Fibroblast of villous mesenchyme (primary cell): ENCODE results near the gene KCNMA1. TPM values are rescaled to one million over a fixed set of nuclear protein-coding genes. Genes with fewer than 3 reads are reported as not detected.

ENCODE experiments used
- DNase-seq: peaks from one replicate; pipeline ENCODE4 v3.0.0-alpha.2; 2010; ENCODE audit warnings: low read depth
- H3K4me3 ChIP-seq: 2 replicates; pipeline ENCODE4 v1.5.1; 2011; ENCODE audit warnings: low read depth, mild to moderate bottlenecking, low read length
- total RNA-seq: library from RNA; depleted of rRNA; stranded (reverse); fragments of >200 nt; gene quantifications from 2 replicates; pipeline ENCODE4 v1.2.3, GENCODE V29; 2012
- TF ChIP-seq, protein P1 (sequence below): IDR thresholded peaks from 2 replicates; pipeline ENCODE4 v1.5.1; 2012; ENCODE audit warnings: low read depth, mild to moderate bottlenecking, low read length; ENCODE audit not compliant: insufficient read depth

Gene KCNMA1
- total RNA-seq, 1 donor = 36.7 TPM

DNA sequence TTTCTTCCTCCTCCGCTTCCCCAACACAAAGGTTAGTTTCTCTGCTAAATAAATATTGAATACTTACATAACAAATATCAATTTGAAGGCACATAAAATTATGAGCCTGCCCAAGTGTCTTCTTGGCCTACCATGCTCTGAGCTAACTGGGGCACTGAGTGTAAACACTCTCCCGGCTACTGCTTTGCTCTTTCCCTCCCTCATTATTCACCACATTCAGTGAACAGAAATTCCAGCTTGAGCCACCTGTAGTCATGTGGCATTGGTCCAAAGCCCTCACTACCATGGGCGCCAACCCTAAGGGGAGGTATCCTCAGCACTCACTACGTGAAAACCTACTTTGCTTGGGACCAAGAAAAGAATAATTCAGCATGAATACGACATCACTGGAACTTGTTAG, 409.0 kb downstream of the KCNMA1 start:
- no peak for DNase-seq
- no peak overlapping the region for H3K4me3 ChIP-seq
- TF ChIP-seq, protein P1, sequence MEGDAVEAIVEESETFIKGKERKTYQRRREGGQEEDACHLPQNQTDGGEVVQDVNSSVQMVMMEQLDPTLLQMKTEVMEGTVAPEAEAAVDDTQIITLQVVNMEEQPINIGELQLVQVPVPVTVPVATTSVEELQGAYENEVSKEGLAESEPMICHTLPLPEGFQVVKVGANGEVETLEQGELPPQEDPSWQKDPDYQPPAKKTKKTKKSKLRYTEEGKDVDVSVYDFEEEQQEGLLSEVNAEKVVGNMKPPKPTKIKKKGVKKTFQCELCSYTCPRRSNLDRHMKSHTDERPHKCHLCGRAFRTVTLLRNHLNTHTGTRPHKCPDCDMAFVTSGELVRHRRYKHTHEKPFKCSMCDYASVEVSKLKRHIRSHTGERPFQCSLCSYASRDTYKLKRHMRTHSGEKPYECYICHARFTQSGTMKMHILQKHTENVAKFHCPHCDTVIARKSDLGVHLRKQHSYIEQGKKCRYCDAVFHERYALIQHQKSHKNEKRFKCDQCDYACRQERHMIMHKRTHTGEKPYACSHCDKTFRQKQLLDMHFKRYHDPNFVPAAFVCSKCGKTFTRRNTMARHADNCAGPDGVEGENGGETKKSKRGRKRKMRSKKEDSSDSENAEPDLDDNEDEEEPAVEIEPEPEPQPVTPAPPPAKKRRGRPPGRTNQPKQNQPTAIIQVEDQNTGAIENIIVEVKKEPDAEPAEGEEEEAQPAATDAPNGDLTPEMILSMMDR = no peak

DNA sequence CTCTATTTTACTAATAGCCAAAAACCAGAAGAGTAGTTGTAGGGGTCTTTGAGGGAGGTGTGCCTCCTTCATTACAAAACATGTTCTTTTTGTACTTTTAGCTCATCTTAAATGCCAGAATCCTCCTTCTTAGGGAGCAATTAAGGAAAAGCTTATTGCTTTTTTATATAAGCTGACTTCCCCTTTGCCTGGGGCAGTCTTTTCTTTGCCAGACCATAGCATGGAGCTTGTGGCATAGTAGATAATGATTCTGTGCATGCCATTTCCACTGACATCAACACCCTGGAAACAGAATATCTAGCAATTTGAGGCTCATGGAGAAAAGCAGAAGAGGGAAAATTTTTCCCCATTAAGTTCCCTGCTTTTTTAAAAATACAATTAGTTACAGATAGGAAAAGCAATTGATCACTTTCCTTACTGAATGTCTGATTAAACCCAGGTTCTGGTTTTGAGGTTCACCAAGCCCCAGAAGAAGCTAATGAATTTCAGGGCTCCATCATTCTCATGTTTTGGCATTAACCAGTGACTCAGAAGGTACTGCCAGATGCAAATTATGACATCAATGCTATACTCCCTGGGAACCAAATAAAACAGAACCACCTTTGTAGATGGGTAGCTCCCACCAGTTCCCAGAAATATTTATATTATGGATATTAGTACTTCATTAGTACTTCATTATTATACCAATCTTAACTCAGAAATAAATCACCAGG, 410.6 kb downstream of the KCNMA1 start:
- no peak for DNase-seq
- H3K4me3 ChIP-seq = no peak overlapping the region
- TF ChIP-seq, protein P1 = no peak

DNA sequence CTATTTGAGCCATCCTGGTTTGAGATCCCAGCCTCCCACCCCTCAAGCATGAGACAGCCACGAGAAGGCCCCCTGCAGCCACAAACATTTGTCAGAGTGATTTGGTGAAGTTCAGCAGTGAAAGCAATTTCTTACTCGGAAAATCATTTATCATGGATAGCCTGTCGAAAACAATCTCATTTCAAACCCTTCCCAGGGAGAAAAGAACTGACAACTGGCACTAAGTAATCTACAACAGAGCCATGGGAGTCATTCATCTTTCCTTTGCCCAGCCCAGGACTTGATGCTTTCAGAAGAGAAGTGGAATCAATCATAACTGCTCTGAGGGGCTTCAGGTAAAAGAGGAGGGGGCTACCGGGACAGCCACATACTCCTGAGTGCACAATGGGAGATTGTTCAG, 411.2 kb downstream of the KCNMA1 start:
- no peak overlapping the region for H3K4me3 ChIP-seq
- no peak for DNase-seq
- TF ChIP-seq, protein P1 = no peak

DNA sequence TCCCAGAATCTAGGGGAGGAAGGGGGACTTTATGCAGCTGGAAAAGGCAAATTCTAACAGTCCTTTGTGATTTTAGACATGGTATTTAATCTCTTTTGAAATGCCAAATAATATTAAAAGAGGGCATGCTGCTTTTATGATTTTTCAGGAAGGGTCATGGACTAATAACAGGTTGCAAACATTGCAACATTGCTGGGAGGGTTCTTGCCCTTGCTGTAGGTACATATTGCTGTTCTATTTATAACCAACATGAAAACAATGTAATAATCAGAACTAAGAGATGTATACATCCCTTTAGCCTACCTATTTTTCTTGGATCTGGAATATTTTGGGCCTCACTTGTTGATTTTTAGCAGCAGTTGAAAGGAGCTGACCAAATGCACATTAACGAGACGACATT, 411.6 kb downstream of the KCNMA1 start:
- TF ChIP-seq, protein P1 = no peak
- no peak for DNase-seq
- H3K4me3 ChIP-seq = no peak overlapping the region

DNA sequence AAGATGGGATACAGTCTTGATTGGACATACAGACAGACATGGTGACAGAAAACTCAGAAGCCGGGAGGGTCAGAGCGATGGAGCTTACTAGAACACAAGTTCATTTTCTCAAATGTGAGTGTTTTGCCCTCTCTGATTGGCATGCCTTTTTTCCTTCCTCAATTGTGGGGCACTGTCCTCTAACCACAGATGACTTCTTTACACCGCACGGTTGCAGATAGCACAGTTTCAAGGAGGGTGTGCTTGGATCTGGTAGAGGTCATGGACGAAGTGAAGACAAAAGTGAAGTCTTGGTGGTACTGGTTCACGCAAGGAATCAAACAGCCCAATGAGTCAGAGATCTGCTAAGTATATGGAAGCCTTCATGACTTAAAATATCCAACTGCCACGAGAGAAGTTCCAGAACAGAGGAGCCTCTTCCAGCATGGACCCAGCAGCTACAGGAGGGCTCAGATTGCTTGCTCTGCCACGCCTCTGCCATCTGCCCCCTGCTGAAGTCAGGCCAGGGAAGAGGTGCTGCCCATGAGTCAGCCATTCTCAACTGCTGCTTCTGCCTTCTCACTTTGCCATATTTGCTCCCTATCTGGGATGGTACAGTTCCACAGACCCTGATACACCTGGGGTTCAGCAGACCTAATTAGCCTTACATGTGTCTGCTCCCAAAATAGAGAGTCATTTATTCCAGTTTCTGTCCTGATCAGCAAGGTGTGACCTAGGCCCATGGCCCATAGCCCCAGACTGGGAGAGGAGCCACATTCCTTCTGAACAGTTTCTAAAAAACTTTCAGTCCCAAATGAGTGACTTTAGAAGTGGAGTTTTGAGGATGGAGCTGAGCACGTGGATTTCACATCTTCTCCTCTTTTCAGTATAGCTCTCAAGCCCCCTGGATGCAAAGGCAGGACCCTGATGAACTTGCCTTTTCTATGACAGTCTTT, 413.8 kb downstream of the KCNMA1 start:
- H3K4me3 ChIP-seq = no peak overlapping the region
- no peak for DNase-seq
- TF ChIP-seq, protein P1 = no peak

DNA sequence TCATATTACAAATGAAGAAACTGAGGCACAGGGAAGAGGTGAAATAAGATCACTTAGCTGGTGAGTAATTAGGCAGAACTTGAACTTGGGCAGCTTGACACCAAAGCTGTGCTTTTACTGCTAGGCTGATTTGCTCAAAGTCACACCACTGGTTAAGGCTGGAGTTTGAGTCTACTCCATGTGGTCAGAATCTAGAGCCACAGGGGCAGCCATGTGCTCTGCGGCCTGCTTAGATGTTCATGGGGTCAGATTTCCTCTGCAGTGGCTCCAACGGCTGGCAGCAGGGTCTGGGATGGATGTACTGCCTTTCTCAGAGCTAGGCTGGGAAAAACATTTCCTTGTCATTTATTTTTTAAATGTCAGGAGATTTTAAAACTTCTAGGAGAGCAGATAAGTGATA, 417.5 kb downstream of the KCNMA1 start:
- no peak overlapping the region for H3K4me3 ChIP-seq
- DNase-seq = no peak
- TF ChIP-seq, protein P1 = no peak
